ENCODE measurements around the gene LAGE3.

- TF ChIP-seq CTCF (IDR thresholded peaks at IDR 0.05 in 8 of 11, conservative IDR thresholded peaks at IDR 0.05 in 3 of 11) (peak in 2 of 11 experiments; percentile 18 to 21), POLR2A (IDR thresholded peaks at IDR 0.05) (no peak)
These were observed 34.9 kb downstream of the LAGE3 start, which contains the start of gene FAM50A for GRCh38 chrX:154443992-154444754.

All from spleen (tissue), 7 donors.